KBM-7 (cell line): ENCODE results near the gene TBCK.

Source experiments
- DNase-seq: peaks from one replicate; pipeline ENCODE4 v3.0.0-alpha.2; 2015
- in situ Hi-C: fragments of 300-500 bp; cut with MboI; formaldehyde crosslinking; loops from 2 replicates; pipeline ENCODE4 v1.14.3; 2020; ENCODE audit warnings: low sequenced_read_pairs, low pct_unique_long_range_greater_than_20kb, mixed read lengths

Gene TBCK

GRCh38 chr4:106315968-106316772 lies at the start of gene TBCK, which contains the start of gene AIMP1:
TSS of gene TBCK (minus strand) at chr4:106316209. CDS start at chr4:106308960, 7,249 bp downstream.
TSS of gene AIMP1 (plus strand) at chr4:106316550. CDS start at chr4:106325010, 8,460 bp downstream.
- in situ Hi-C loops = no loop called here
- DNase-seq = peak; percentile 94

GRCh38 chr4:106365613-106366012 lies 49.6 kb upstream of the TBCK start:
- in situ Hi-C loops = no loop called here
- no peak for DNase-seq

GRCh38 chr4:106364282-106364681 lies 48.3 kb upstream of the TBCK start:
- no peak for DNase-seq
- in situ Hi-C loops = no loop called here

- in situ Hi-C loops = no loop called here
- no peak for DNase-seq
Measured at GRCh38 chr4:106362086-106362825, 46.2 kb upstream of the TBCK start.

GRCh38 chr4:106358899-106359298 lies 42.9 kb upstream of the TBCK start:
- in situ Hi-C loops = no loop called here
- DNase-seq = peak; percentile 18

GRCh38 chr4:106355193-106355592 lies 39.2 kb upstream of the TBCK start:
- no peak for DNase-seq
- in situ Hi-C loops = no loop called here

- in situ Hi-C loops = no loop called here
Measured at GRCh38 chr4:106353786-106354185, 37.8 kb upstream of the TBCK start.

GRCh38 chr4:106351016-106351415 lies 35.0 kb upstream of the TBCK start:
- in situ Hi-C loops = no loop called here
- no peak for DNase-seq

More at GRCh38 chr4:106353786-106354185, 37.8 kb upstream of the TBCK start:
- no peak for DNase-seq

GRCh38 chr4:106347167-106347566 lies 31.2 kb upstream of the TBCK start:
- DNase-seq = no peak
- in situ Hi-C loops = no loop called here

GRCh38 chr4:106344647-106344970 lies 28.6 kb upstream of the TBCK start:
- in situ Hi-C loops = no loop called here

GRCh38 chr4:106343865-106344646 lies 28.0 kb upstream of the TBCK start:
- no peak for DNase-seq
- in situ Hi-C loops = no loop called here

More at GRCh38 chr4:106344647-106344970, 28.6 kb upstream of the TBCK start:
- DNase-seq = no peak

- no peak for DNase-seq
- in situ Hi-C loops = no loop called here
Measured at GRCh38 chr4:106340774-106341173, 24.8 kb upstream of the TBCK start.

GRCh38 chr4:106339431-106339830 lies 23.4 kb upstream of the TBCK start:
- in situ Hi-C loops = no loop called here
- DNase-seq = no peak

GRCh38 chr4:106338671-106339070 lies 22.7 kb upstream of the TBCK start:
- in situ Hi-C loops = no loop called here

GRCh38 chr4:106337916-106338315 lies 21.9 kb upstream of the TBCK start:
- in situ Hi-C loops = no loop called here
- DNase-seq = no peak

More at GRCh38 chr4:106338671-106339070, 22.7 kb upstream of the TBCK start:
- DNase-seq = no peak

GRCh38 chr4:106336618-106337017 lies 20.6 kb upstream of the TBCK start:
- in situ Hi-C loops = no loop called here

GRCh38 chr4:106334741-106335470 lies 18.9 kb upstream of the TBCK start:
- DNase-seq = no peak
- in situ Hi-C loops = no loop called here

More at GRCh38 chr4:106336618-106337017, 20.6 kb upstream of the TBCK start:
- DNase-seq = no peak

- no peak for DNase-seq
- in situ Hi-C loops = no loop called here
Measured at GRCh38 chr4:106333186-106333585, 17.2 kb upstream of the TBCK start.

GRCh38 chr4:106329041-106329618 lies 13.1 kb upstream of the TBCK start:
- in situ Hi-C loops = no loop called here
- peak; percentile 51 for DNase-seq
